ENCODE results near the gene PRKG2. TPM values are rescaled to one million over a fixed set of nuclear protein-coding genes. Genes with fewer than 3 reads are reported as not detected.

The PRKG2 gene
- total and polyA plus RNA-seq, 2 donors (not counting 3 experiments of a cell fraction or from before 2014, with no cell fraction given) = not detected

DNA sequence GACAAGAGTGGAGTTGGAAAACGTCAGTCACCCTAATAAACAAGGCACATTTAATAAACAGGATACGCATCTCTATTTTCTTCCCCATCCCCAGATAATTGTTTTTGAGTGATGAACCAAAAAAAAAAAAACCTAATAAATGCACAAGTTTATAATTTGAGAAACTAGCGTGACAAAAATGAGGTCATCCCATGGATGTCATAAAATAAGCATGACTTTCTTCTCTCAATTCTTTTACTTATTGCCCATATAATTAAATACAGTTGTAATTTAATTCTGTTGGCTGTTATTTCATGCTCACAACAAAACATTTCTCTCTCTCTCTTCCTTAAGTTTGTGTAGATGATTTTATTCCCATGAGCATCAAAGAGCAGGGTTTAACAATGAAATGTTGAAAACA lies 20.7 kb downstream of the PRKG2 start:
- H3K4me2 ChIP-seq (ENCODE audit: insufficient read depth, low read length) = no peak overlapping the region
- H3K79me2 ChIP-seq (ENCODE audit: control insufficient read depth, insufficient read depth, low read length) = no peaks in the 10 kb centered on the region
- no peak overlapping the region for H3K4me3 ChIP-seq (replicated peaks in 1 of 3; ENCODE audit: insufficient read depth in 1 of 3, low read depth in 1 of 3, low read length in 3 of 3)
- H2AFZ ChIP-seq (ENCODE audit: low read depth, low read length) = no peak overlapping the region
- no peaks in the 10 kb centered on the region for H3K9me3 ChIP-seq (replicated peaks; ENCODE audit: control insufficient read depth, insufficient read depth, low read length)
- POLR2A ChIA-PET = no interaction called here
- dilution Hi-C loops (cut with MboI; ENCODE audit: extremely low pct_ligation_motif_present, low sequenced_read_pairs) (no loop called here), intact Hi-C loops (cut with micrococcal nuclease) (no loop called here)
- H4K20me1 ChIP-seq (replicated peaks; ENCODE audit: control insufficient read depth, extremely low read depth, insufficient read depth, low read length) = no peaks in the 10 kb centered on the region
- H3K9me1 ChIP-seq (replicated peaks; ENCODE audit: control insufficient read depth, extremely low read depth, insufficient read depth, low read length) = no peaks in the 10 kb centered on the region
- CTCF ChIA-PET = no interaction called here
- TF ChIP-seq POLR2AphosphoS5 (IDR thresholded peaks at IDR 0.05; ENCODE audit: insufficient read depth, low read depth, low read length) (no peak), MAX (IDR thresholded peaks at IDR 0.05; ENCODE audit: insufficient read depth, insufficient read length) (no peak), POLR2A (IDR thresholded peaks at IDR 0.05; ENCODE audit: low read depth, low read length) (no peak), EZH2 (IDR thresholded peaks at IDR 0.05; ENCODE audit: borderline replicate concordance, low read depth, low read length, severe bottlenecking) (no peak), JUN (IDR thresholded peaks at IDR 0.05; ENCODE audit: borderline replicate concordance, insufficient read depth, insufficient read length, low read depth) (no peak), MYC (IDR thresholded peaks at IDR 0.05; ENCODE audit: low read depth, low read length) (no peak), GATA2 (IDR thresholded peaks at IDR 0.05; ENCODE audit: insufficient read depth, insufficient read length, low read depth, low read length) (no peak), FOS (IDR thresholded peaks at IDR 0.05; ENCODE audit: borderline replicate concordance, insufficient read depth, low read length) (no peak)
- TF ChIP-seq, protein P1, sequence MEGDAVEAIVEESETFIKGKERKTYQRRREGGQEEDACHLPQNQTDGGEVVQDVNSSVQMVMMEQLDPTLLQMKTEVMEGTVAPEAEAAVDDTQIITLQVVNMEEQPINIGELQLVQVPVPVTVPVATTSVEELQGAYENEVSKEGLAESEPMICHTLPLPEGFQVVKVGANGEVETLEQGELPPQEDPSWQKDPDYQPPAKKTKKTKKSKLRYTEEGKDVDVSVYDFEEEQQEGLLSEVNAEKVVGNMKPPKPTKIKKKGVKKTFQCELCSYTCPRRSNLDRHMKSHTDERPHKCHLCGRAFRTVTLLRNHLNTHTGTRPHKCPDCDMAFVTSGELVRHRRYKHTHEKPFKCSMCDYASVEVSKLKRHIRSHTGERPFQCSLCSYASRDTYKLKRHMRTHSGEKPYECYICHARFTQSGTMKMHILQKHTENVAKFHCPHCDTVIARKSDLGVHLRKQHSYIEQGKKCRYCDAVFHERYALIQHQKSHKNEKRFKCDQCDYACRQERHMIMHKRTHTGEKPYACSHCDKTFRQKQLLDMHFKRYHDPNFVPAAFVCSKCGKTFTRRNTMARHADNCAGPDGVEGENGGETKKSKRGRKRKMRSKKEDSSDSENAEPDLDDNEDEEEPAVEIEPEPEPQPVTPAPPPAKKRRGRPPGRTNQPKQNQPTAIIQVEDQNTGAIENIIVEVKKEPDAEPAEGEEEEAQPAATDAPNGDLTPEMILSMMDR (IDR thresholded peaks at IDR 0.05; ENCODE audit: extremely low read depth in 1 of 2, insufficient read depth in 1 of 2, low read depth in 1 of 2, low read length in 2 of 2) = no peak
- no peaks in the 10 kb centered on the region for H3K4me1 ChIP-seq (ENCODE audit: control insufficient read depth, extremely low read depth, insufficient read depth, low read length)
- FAIRE-seq = no peak
- BruUV-seq (replicated peaks) = no TSS peak
- no peaks in the 10 kb centered on the region for H3K27me3 ChIP-seq (ENCODE audit: control insufficient read depth in 2 of 2, insufficient read depth in 2 of 2, low read length in 2 of 2)
- no peaks in the 10 kb centered on the region for H3K36me3 ChIP-seq (ENCODE audit: control insufficient read depth in 2 of 2, extremely low read depth in 1 of 2, insufficient read depth in 2 of 2, low read length in 2 of 2)
- no peak for DNase-seq (ENCODE audit: low read depth, low spot score)
- H3K27ac ChIP-seq (ENCODE audit: insufficient read depth, low read depth, low read length) = no peak overlapping the region
- no peak overlapping the region for H3K9ac ChIP-seq (replicated peaks; ENCODE audit: extremely low read depth, insufficient read depth, low read length)

All from endothelial cell of umbilical vein (primary cell).